HG02759 (cell line): ENCODE results near the gene ARHGAP18.

Experiments
- ATAC-seq: cut with Tn5 transposase; IDR thresholded peaks from one replicate; pipeline ENCODE4 v1.9.1; 2021; ENCODE audit warnings: mild to moderate bottlenecking, moderate library complexity; ENCODE audit not compliant: unreplicated experiment

ARHGAP18 gene

GRCh38 chr6:129672341-129672682 lies 37.7 kb downstream of the ARHGAP18 start:
- ATAC-seq = peak; percentile 22

GRCh38 chr6:129671442-129672340 lies 38.3 kb downstream of the ARHGAP18 start:
- ATAC-seq = peak; percentile 89

- ATAC-seq = no peak
Measured at GRCh38 chr6:129670634-129671033, 39.3 kb downstream of the ARHGAP18 start.

GRCh38 chr6:129667621-129668020 lies 42.4 kb downstream of the ARHGAP18 start:
- ATAC-seq = no peak

GRCh38 chr6:129667034-129667433 lies 42.9 kb downstream of the ARHGAP18 start:
- no peak for ATAC-seq

GRCh38 chr6:129665555-129665954 lies 44.4 kb downstream of the ARHGAP18 start:
- ATAC-seq = no peak

- no peak for ATAC-seq
Measured at GRCh38 chr6:129663531-129663930, 46.4 kb downstream of the ARHGAP18 start.

- ATAC-seq = peak; percentile 69
Measured at GRCh38 chr6:129662980-129663431, 47.0 kb downstream of the ARHGAP18 start.

GRCh38 chr6:129662406-129662766 lies 47.6 kb downstream of the ARHGAP18 start:
- ATAC-seq = peak; percentile 61

- ATAC-seq = peak; percentile 32
Measured at GRCh38 chr6:129661536-129662405, 48.2 kb downstream of the ARHGAP18 start.

GRCh38 chr6:129660346-129660676 lies 49.7 kb downstream of the ARHGAP18 start:
- ATAC-seq = no peak

GRCh38 chr6:129659590-129660345 lies 50.2 kb downstream of the ARHGAP18 start:
- no peak for ATAC-seq

- no peak for ATAC-seq
Measured at GRCh38 chr6:129659167-129659566, 50.8 kb downstream of the ARHGAP18 start.

- ATAC-seq = no peak
Measured at GRCh38 chr6:129657483-129657882, 52.5 kb downstream of the ARHGAP18 start.

- ATAC-seq = no peak
Measured at GRCh38 chr6:129655334-129655733, 54.6 kb downstream of the ARHGAP18 start.

- ATAC-seq = no peak
Measured at GRCh38 chr6:129653746-129654145, 56.2 kb downstream of the ARHGAP18 start.

- no peak for ATAC-seq
Measured at GRCh38 chr6:129653229-129653628, 56.7 kb downstream of the ARHGAP18 start.

- no peak for ATAC-seq
Measured at GRCh38 chr6:129651291-129651691, 58.7 kb downstream of the ARHGAP18 start.

- ATAC-seq = no peak
Measured at GRCh38 chr6:129648819-129649491, 61.0 kb downstream of the ARHGAP18 start.

GRCh38 chr6:129647044-129647443 lies 62.9 kb downstream of the ARHGAP18 start:
- peak; percentile 37 for ATAC-seq

GRCh38 chr6:129646642-129647041 lies 63.3 kb downstream of the ARHGAP18 start:
- peak; percentile 68 for ATAC-seq
